Thymus (tissue), 11 donors: ENCODE measurements around the gene FAAP20. TPM values are rescaled to one million over a fixed set of nuclear protein-coding genes. Genes with fewer than 3 reads are reported as not detected.

Experiments used
- DNase-seq, 9 donors: peaks; one replicate each; pipeline ENCODE4 v3.0.0-alpha.2; 2013; ENCODE audit warnings: low spot score in 9 of 9, low read depth in 6 of 9, missing footprints in 1 of 9
- H3K27ac ChIP-seq, 2 donors: one replicate each; pipeline ENCODE4 v1.5.1; 2013; ENCODE audit warnings: control low read depth in 1 of 2, low read depth in 1 of 2, low read length in 1 of 2, mild to moderate bottlenecking in 1 of 2, moderate library complexity in 1 of 2
- H3K27me3 ChIP-seq, 2 donors: one replicate each; pipeline ENCODE4 v1.5.1; 2013; ENCODE audit warnings: low read length in 1 of 2; ENCODE audit not compliant: control insufficient read depth in 2 of 2, insufficient read depth in 1 of 2
- H3K36me3 ChIP-seq, 2 donors: one replicate each; pipeline ENCODE4 v1.5.1; 2013; ENCODE audit warnings: low read length in 1 of 2, mild to moderate bottlenecking in 1 of 2, moderate library complexity in 1 of 2; ENCODE audit not compliant: control insufficient read depth in 2 of 2, insufficient read depth in 2 of 2
- H3K4me1 ChIP-seq, 2 donors: one replicate each; pipeline ENCODE4 v1.5.1; 2013; ENCODE audit warnings: low read length in 2 of 2; ENCODE audit not compliant: control insufficient read depth in 2 of 2, insufficient read depth in 2 of 2
- H3K4me3 ChIP-seq, 2 donors: one replicate each; pipeline ENCODE4 v1.5.1; 2013; ENCODE audit warnings: low read length in 2 of 2, control low read depth in 1 of 2, mild to moderate bottlenecking in 1 of 2
- H3K9me3 ChIP-seq, 2 donors: one replicate each; pipeline ENCODE4 v1.5.1; 2013; ENCODE audit warnings: low read length in 1 of 2, mild to moderate bottlenecking in 1 of 2; ENCODE audit not compliant: control insufficient read depth in 2 of 2, insufficient read depth in 1 of 2
- WGBS: extraction: QIAGEN DNeasy Blood & Tissue Kit; methylation state at CpG from one replicate; pipeline ENCODE4 v1.1.7; 2013; 5-methylcytosine and 5-hydroxymethylcytosine counted together
- polyA plus RNA-seq: library from polyadenylated mRNA; stranded (reverse); fragments of 200-250 nt; gene quantifications from one replicate; pipeline ENCODE4 v1.2.3, GENCODE V29; 2013
- total RNA-seq: library from RNA; stranded (reverse); fragments of 120-200 nt; gene quantifications from one replicate; pipeline ENCODE4 v1.2.4, GENCODE V29; 2013
- donor health status: healthy.

The FAAP20 gene
- total and polyA plus RNA-seq, 2 donors = 20.4 to 125 TPM

DNA sequence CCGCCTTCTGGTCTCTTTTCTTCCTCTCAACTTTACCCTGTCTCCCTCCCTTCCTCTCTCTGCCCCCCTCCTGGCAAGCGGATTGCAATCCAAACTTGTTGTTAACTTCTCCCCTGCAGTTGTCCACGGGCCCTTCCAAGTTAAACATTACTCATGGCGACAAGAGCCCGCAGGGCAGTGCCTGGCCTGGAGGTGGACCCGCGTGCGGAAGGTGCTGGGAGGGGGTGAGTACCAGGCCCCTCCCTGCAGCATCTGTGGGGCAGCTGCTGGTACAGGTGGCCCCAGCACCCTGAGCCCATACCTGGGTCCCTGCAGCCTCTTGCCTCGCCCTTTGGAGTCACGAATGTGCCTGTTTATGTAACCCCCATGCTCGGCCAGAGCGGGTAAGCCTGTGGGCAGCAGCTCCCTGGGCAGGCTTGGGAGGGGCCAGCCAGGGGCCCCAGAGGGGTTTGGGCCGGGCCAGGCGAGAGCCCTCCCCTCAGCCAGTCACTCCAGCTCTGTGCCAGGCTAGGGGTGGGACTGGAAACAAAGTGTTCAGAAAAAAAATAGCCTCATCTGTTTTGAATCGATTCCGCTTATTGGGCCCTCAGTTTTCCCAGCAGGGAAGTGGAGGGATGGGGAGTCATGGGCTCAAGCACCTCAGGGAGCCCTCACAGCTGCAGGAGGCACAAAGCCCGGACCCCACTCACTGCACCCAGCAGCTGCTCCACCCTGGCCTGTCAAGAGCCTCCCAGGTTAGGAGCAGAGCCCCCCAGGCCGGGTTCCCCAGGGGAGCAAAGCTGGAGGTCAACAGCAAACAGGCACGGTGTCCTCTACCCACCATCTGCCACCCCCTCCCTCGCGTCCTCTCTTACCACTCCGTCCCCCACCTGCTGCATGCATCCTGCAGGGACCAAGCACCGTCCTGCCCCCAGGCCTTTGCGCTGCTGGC is 14.0 kb upstream of the FAAP20 start:
- DNase-seq = no peak
- Histone ChIP-seq H3K27ac (peak overlapping the region in 1 of 2 donors; percentile 55), H3K4me1 (peaks cover 16 to 53% of the 10 kb centered on the region in 2 donors), H3K36me3 (no peaks in the 10 kb centered on the region), H3K9me3 (peaks cover 0 to 4% of the 10 kb centered on the region in 2 donors), H3K27me3 (peaks cover 4 to 42% of the 10 kb centered on the region in 2 donors), H3K4me3 (no peak overlapping the region)
- 92% methylated on average over 24 of the region's 24 CpGs for WGBS

DNA sequence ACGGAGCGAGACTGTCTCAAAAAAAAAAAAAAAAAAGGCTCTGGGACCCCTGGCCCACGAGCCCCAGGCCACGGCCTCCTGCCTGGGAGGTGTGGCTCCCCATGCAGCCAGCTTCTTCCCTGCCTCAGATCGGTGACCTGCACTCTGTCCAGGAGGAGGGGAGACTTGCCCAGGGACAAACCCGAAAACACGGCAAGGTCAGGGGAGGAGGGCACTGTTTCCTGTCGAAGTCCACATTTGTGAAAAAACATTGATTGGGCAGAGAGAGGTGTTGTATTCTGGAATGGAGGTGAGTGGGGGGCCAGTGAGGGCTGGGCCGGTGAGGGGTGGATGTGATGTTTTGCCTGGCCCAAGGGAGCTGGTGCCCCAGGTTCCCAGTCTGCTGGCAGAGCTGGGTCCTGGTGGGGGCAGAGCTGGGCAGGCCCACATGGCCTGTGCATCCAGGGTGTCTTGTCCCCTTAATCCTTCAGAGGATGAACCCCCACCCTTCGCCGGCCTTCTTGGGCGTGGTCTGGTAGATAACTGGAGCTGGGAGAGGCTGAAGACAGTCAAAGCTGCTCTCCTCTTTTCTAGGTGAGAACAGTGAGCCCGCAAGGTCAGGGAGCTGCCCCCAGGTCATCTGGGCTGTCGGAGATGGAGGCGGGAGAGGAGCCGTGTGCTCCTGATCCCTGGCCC is 12.4 kb upstream of the FAAP20 start:
- 95% methylated on average over 16 of the region's 16 CpGs for WGBS
- no peaks in the 10 kb centered on the region for H3K36me3 ChIP-seq
- peaks cover 13 to 36% of the 10 kb centered on the region in 2 donors for H3K4me1 ChIP-seq
- no peak for DNase-seq
- H3K4me3 ChIP-seq = no peak overlapping the region
- H3K27me3 ChIP-seq = peaks cover 4 to 30% of the 10 kb centered on the region in 2 donors
- H3K9me3 ChIP-seq = peaks cover 0 to 4% of the 10 kb centered on the region in 2 donors
- peak overlapping the region in 1 of 2 donors; percentile 67 for H3K27ac ChIP-seq

DNA sequence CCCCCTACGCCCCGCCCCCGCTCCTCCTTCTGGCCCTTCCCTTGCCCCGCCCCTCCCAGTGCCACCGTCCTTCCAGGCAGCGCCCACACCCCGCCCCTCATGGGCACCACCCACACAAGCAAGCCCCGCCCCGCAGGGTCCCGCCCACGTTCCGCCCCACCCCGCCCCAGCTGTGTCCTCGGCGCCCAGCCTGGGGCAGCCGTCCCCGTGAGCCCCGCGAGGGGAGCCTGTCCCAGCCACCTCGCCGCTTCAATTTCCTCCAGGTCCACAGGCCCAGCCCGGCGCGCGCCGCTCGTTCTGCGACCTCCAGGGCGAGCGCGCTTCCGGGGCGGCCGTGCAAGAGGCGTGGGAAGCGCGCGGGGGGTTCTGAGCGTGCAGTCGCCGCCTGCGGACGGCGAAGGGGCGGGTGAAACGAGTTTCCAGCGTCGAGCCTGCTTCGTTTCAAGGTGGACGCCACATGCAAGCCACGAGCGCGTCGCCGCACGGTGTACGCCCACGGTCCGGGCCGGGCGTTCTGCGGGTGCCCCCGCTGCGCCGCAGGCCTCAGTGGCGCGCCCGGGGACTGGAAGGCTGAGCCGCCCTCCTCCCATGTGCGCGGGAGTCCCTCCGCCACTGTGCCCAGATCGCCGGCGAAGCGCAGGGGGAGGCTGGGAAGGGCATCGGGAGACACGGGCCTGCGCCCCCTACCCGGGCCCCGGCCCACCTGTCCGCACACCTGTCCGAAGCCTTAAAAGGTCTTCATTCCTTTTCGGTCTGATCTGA is 10.8 kb upstream of the FAAP20 start:
- Histone ChIP-seq H3K9me3 (peaks cover 0 to 4% of the 10 kb centered on the region in 2 donors), H3K36me3 (no peaks in the 10 kb centered on the region), H3K4me3 (peak overlapping the region; percentile 32 to 67), H3K27me3 (peaks cover 4 to 27% of the 10 kb centered on the region in 2 donors), H3K4me1 (peaks cover 13 to 31% of the 10 kb centered on the region in 2 donors), H3K27ac (peak overlapping the region in 1 of 2 donors; percentile 81)
- WGBS = 11% methylated on average over 80 of the region's 84 CpGs
- peak in 8 of 9 donors; percentile 70 to 93 (median 86) for DNase-seq

DNA sequence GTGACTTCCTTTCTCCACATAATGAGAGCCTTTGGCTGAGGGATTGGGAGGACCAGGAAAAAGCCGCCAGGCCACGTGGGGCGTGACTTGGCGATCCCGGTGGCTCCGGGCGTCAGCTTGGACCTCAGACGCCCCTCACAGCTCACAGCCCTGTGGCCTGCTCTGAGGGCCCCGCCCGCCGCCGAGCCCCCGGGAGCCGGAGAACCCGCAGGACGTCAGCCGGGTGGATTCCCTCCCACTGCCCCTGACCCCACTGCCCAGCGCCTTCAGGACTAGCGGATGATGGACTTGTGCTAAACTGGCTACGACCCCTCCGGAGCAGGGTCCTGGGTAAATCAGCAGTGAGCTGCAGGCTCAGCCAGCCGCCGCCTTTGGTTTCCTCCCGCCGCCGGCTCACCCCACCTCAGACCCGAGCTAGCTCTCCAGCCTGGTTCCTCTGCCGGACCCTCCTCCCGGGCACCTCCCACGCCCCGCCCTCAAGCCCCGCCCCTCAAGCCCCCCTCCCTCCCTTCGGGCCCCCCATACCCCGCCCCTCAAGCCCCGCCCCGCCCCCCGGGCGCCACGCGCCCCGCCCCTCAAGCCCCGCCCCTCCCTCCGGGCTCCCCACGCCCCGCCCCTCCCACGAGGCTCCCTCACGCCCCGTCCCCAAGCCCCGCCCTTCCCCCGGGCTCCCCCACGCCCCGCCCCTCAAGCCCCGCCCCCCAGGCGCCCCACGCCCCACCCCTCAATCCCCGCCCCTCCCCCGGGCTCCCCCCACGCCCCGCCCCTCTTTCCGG is 10.0 kb upstream of the FAAP20 start:
- Histone ChIP-seq H3K27ac (peak overlapping the region; percentile 25 to 47), H3K36me3 (no peaks in the 10 kb centered on the region), H3K9me3 (peaks cover 0 to 4% of the 10 kb centered on the region in 2 donors), H3K27me3 (peaks cover 4 to 27% of the 10 kb centered on the region in 2 donors), H3K4me3 (peak overlapping the region; percentile 36 to 67), H3K4me1 (peaks cover 13 to 28% of the 10 kb centered on the region in 2 donors)
- DNase-seq = peak in 3 of 9 donors; percentile 26 to 61 (median 43)
- 5% methylated on average over 44 of the region's 60 CpGs for WGBS

DNA sequence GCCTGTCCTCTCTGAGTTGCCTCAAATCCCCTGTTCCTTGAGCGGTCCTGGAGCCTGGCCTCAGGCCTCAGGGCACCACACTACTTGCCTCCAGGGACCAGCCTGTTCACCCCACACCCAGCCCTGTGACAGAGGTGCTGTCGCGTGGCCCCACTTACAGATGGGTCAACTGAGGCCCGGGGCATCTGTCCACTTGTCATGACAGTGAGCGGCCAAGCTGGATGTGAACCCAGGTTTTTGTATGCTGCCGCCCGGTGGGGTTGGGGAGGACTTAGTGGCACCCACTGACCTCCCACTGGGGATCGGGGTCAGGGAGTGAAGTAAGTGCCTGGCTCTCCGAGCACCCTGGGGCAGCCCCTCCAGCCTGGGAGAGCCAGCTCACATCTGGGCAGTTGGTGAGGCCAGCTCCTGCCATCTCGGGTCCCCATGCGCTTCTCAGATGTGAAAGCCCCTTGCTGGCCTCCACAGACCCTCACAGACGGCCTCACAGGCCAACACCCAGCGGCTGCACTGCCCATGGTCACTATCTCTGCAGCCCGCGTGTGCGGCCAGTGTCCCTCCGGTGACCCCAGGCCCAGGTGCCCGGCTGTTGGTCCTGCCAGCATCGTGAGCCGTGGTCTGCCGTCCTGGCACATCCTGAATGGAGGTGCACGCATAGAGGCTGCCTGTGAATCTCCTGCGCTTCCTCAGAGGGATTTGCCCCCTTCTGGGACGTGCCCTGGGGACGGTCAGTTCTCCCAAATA is 9.3 kb upstream of the FAAP20 start:
- no peaks in the 10 kb centered on the region for H3K36me3 ChIP-seq
- H3K27me3 ChIP-seq = peaks cover 4 to 25% of the 10 kb centered on the region in 2 donors
- no peak for DNase-seq
- WGBS = 92% methylated on average over 25 of the region's 25 CpGs
- peaks cover 0 to 4% of the 10 kb centered on the region in 2 donors for H3K9me3 ChIP-seq
- peak overlapping the region; percentile 36 to 46 for H3K4me3 ChIP-seq
- H3K4me1 ChIP-seq = peaks cover 21 to 33% of the 10 kb centered on the region in 2 donors
- no peak overlapping the region for H3K27ac ChIP-seq

DNA sequence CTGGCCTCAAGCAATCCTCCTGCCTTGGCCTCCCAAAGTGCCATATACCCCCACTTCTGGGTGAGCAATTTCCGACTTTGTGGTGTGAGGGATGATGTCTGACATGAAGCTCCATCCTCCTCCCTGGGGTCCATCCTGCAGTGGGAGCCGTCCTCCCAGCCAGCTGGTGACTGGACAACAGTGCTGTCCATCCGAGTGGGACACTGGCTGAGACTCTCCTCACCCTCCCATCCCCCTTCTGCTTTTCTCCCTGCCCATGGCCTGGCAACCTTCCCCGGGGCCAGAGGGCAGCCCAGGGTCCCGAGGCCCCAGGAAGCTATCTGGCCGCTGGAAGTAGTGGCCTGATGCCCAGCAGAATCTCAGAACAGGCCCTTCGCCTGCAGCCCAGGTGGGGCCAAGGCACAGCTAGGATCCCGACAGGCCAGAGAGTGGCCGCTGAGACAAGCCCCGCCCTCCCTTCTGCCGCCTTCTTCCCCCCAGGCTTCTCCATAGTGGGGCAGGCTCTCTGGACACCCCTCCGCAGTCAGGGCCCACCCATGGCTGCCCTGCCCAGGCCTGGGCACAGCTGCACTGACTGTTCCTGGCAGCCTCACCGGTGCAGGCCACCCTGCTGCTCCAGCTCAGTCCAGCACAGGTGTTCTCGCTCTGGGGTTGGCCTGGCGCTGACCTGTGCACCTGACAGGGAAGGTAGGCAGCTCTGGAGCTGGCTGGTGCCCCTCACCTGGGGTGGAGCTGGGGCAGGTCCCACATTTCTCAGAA is 8.4 kb upstream of the FAAP20 start:
- Histone ChIP-seq H3K4me1 (peaks cover 27 to 36% of the 10 kb centered on the region in 2 donors), H3K36me3 (no peaks in the 10 kb centered on the region), H3K4me3 (no peak overlapping the region), H3K9me3 (peaks cover 0 to 8% of the 10 kb centered on the region in 2 donors), H3K27me3 (peaks cover 4 to 21% of the 10 kb centered on the region in 2 donors), H3K27ac (no peak overlapping the region)
- no peak for DNase-seq
- WGBS = 98% methylated on average over 15 of the region's 15 CpGs

DNA sequence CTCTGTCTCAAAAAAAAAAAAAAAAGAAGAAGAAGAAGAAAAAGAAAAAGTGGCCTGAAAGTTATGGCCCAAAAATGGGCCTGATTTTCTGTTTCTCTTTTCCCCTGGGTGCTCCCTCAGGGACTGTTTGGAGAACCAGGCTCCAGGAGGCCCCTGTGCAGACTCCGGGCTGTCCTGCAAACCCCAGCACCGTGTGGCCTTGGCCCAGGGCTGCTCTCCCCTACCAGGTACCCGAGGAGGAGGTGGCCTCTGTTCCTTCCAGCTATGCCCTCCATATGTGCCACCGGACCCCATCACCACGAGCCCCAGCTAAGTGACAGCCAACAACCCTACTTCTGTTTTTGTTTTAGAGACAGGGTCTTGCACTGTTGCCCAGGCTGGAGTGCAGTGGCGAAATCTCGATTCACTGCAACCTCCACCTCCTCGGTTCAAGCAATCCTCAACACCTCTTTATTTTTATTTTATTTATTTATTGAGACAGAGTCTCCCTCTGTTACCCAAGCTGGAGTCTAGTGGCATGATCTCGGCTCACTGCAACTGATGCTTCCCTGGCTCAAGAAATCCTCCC is 7.5 kb upstream of the FAAP20 start:
- Histone ChIP-seq H3K27me3 (peaks cover 0 to 17% of the 10 kb centered on the region in 2 donors), H3K4me3 (no peak overlapping the region), H3K4me1 (peaks cover 25 to 33% of the 10 kb centered on the region in 2 donors), H3K36me3 (no peaks in the 10 kb centered on the region), H3K27ac (no peak overlapping the region), H3K9me3 (peaks cover 0 to 5% of the 10 kb centered on the region in 2 donors)
- no peak for DNase-seq
- WGBS = 97% methylated on average over 9 of the region's 9 CpGs
